Gastroesophageal sphincter (tissue), 3 donors: ENCODE measurements around the gene NCSTN.

ENCODE experiments used
- CTCF ChIP-seq, 4 experiments: fragments of 200-600 bp in 2 of 4; fragments of 450-650 bp in 2 of 4; sonication (generic) in 1 of 4; IDR thresholded peaks; one replicate each; pipeline ENCODE4 v1.5.1; 2017 to 2019; ENCODE audit warnings: antibody characterized with exemption in 4 of 4, mild to moderate bottlenecking in 2 of 4, moderate library complexity in 2 of 4
- EP300 ChIP-seq: sonication (generic); formaldehyde crosslinking; IDR thresholded peaks from one replicate; pipeline ENCODE4 v1.6.1; 2017; ENCODE audit warnings: antibody characterized with exemption, mild to moderate bottlenecking
- POLR2A ChIP-seq, 2 donors: fragments of 450-650 bp; IDR thresholded peaks; one replicate each; pipeline ENCODE4 v1.6.1; 2017; ENCODE audit warnings: antibody characterized with exemption in 2 of 2, mild to moderate bottlenecking in 2 of 2, moderate library complexity in 1 of 2
- POLR2AphosphoS5 ChIP-seq: sonication (generic); formaldehyde crosslinking; IDR thresholded peaks from one replicate; pipeline ENCODE4 v1.6.1; 2017; ENCODE audit warnings: antibody characterized with exemption

- TF ChIP-seq CTCF (IDR thresholded peaks at IDR 0.05) = no peak
- TF ChIP-seq POLR2A (IDR thresholded peaks at IDR 0.05) = no peak
- TF ChIP-seq EP300 = no peak
- TF ChIP-seq POLR2AphosphoS5 = no peak
These were observed 43.0 kb upstream of the NCSTN start for GRCh38 chr1:160300173-160300572.
